ENCODE data around the gene PIK3C2B. TPM values are rescaled to one million over a fixed set of nuclear protein-coding genes. Genes with fewer than 3 reads are reported as not detected.
A peak's percentile ranks its signal among the peaks of the same experiment; 100 is the strongest.

Gene PIK3C2B
- total RNA-seq, 3 donors from 2014 or later = 17.6 to 31.5 (median 24.9) TPM

GRCh38 chr1:204476563-204476962, 18.0 kb downstream of the PIK3C2B start:
- Histone ChIP-seq H3K27me3 (no peaks in the 10 kb centered on the region), H3K36me3 (no peaks in the 10 kb centered on the region), H3K4me3 (no peak overlapping the region), H3K9me3 (no peaks in the 10 kb centered on the region), H3K27ac (no peak overlapping the region), H3K4me1 (peaks cover 14 to 22% of the 10 kb centered on the region in 2 donors)
- TF ChIP-seq CTCF (IDR thresholded peaks at IDR 0.05) (no peak), POLR2AphosphoS5 (IDR thresholded peaks at IDR 0.05) (no peak), POLR2A (IDR thresholded peaks at IDR 0.05) (no peak)
- no peak for DNase-seq (ENCODE audit: low spot score in 2 of 2)
- intact Hi-C loops (cut with DNase I; ENCODE audit: low total_unique reads) = loop anchor here (5.0 kb wide), 1 partner anchor 1474 kb away; no protein-coding TSS in a partner anchor

- H3K36me3 ChIP-seq = no peaks in the 10 kb centered on the region
- H3K27ac ChIP-seq = peak overlapping the region; percentile 3 to 4
- no peak for TF ChIP-seq POLR2AphosphoS5 (IDR thresholded peaks at IDR 0.05)
- no peaks in the 10 kb centered on the region for H3K27me3 ChIP-seq
- no peaks in the 10 kb centered on the region for H3K9me3 ChIP-seq
- H3K4me3 ChIP-seq = no peak overlapping the region
- DNase-seq (ENCODE audit: low spot score in 2 of 2) = no peak
- H3K4me1 ChIP-seq = peaks cover 14 to 19% of the 10 kb centered on the region in 2 donors
- intact Hi-C loops (cut with DNase I; ENCODE audit: low total_unique reads) = loop anchor here (5.0 kb wide), 1 partner anchor 1474 kb away; no protein-coding TSS in a partner anchor
These were observed 18.8 kb downstream of the PIK3C2B start for GRCh38 chr1:204475656-204476432.

- no peak for DNase-seq (ENCODE audit: low spot score in 2 of 2)
- H3K27ac ChIP-seq = peak overlapping the region; percentile 4 to 14
- H3K27me3 ChIP-seq = no peaks in the 10 kb centered on the region
- intact Hi-C loops (cut with DNase I; ENCODE audit: low total_unique reads) = no loop called here
- no peaks in the 10 kb centered on the region for H3K9me3 ChIP-seq
- peaks cover 8 to 12% of the 10 kb centered on the region in 2 donors for H3K4me1 ChIP-seq
- TF ChIP-seq CTCF (IDR thresholded peaks at IDR 0.05) (no peak), POLR2A (IDR thresholded peaks at IDR 0.05) (no peak), POLR2AphosphoS5 (IDR thresholded peaks at IDR 0.05) (no peak)
- no peaks in the 10 kb centered on the region for H3K36me3 ChIP-seq
- H3K4me3 ChIP-seq = no peak overlapping the region
These were observed 21.1 kb downstream of the PIK3C2B start for GRCh38 chr1:204473400-204473965.

GRCh38 chr1:204472660-204473059, 21.9 kb downstream of the PIK3C2B start:
- intact Hi-C loops (cut with DNase I; ENCODE audit: low total_unique reads) = no loop called here
- no peak overlapping the region for H3K27ac ChIP-seq
- TF ChIP-seq POLR2A (IDR thresholded peaks at IDR 0.05) (no peak), CTCF (IDR thresholded peaks at IDR 0.05) (no peak), POLR2AphosphoS5 (IDR thresholded peaks at IDR 0.05) (no peak)
- H3K4me3 ChIP-seq = no peak overlapping the region
- H3K9me3 ChIP-seq = no peaks in the 10 kb centered on the region
- H3K27me3 ChIP-seq = no peaks in the 10 kb centered on the region
- H3K4me1 ChIP-seq = peaks cover 5 to 8% of the 10 kb centered on the region in 2 donors
- no peak for DNase-seq (ENCODE audit: low spot score in 2 of 2)
- no peaks in the 10 kb centered on the region for H3K36me3 ChIP-seq

GRCh38 chr1:204471687-204472086, 22.9 kb downstream of the PIK3C2B start:
- intact Hi-C loops (cut with DNase I; ENCODE audit: low total_unique reads) = no loop called here
- H3K4me1 ChIP-seq = peaks cover 0 to under 1% of the 10 kb centered on the region in 2 donors
- no peak for TF ChIP-seq POLR2AphosphoS5 (IDR thresholded peaks at IDR 0.05)
- TF ChIP-seq CTCF (IDR thresholded peaks at IDR 0.05) = no peak
- no peak for TF ChIP-seq POLR2A (IDR thresholded peaks at IDR 0.05)

More at GRCh38 chr1:204471687-204472086, 22.9 kb downstream of the PIK3C2B start:
- no peak overlapping the region for H3K27ac ChIP-seq
- no peaks in the 10 kb centered on the region for H3K27me3 ChIP-seq
- no peaks in the 10 kb centered on the region for H3K36me3 ChIP-seq
- H3K9me3 ChIP-seq = no peaks in the 10 kb centered on the region
- no peak for DNase-seq (ENCODE audit: low spot score in 2 of 2)
- no peak overlapping the region for H3K4me3 ChIP-seq
